D341Med (cell line): Measurements from ENCODE around the gene AGAP5.
"Not testable (repeated sequence)": the region's sequence is repeated elsewhere in the genome, so short reads cannot be mapped to it uniquely, and the experiment has no call there.

Experiments
- DNase-seq: peaks from one replicate; pipeline ENCODE4 v3.0.0; 2012; ENCODE audit warnings: low spot score

AGAP5 gene

DNA sequence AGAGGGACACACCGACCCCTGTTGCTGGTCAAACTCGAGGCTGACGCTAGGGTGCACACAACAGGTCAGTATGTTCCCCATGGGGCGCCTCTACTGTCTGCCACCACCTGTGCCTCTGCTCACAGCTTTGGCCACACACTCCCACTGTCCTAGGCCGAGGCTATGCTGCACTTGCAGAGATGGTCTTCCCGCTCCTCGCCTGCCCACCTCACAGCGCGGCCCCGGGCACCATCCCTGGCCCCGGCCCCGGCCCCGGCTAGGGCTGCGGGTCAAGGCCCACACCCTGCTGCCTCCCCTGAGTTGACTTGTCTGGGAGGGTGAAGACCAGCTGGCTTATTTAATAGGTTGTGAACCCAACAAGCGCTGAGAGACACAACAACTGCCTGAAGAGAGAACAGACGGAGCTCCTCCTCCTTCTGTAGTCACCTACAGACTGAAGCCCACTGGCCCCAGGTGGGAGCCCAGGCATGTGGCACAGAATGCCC lies at the start of gene AGAP5:
AGAP5 (minus strand) TSS at position 435 of the 485 bp plus-strand sequence; CDS start at position 81, 354 bp downstream.
- not testable (repeated sequence) for DNase-seq

DNA sequence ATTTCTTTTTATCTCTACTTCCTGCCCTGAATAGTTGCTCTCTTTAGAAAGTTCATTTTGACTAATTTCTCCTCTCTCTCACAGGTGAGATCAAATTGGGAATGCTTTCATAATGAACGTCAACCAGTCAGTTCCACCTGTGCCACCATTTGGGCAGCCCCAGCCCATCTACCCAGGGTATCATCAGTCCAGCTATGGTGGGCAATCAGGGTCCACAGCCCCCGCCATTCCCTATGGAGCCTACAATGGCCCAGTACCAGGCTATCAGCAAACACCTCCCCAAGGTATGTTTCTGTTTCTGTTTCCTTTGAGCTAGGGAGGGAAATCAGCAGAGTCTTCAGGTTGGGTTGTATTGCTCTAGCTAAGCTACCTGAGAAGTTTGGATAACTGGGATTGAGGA lies 48.8 kb upstream of the AGAP5 start:
- no peak for DNase-seq

- no peak for DNase-seq
Measured at GRCh38 chr10:73744664-73744975, 46.7 kb upstream of the AGAP5 start.

- DNase-seq = peak; percentile 90
Measured at GRCh38 chr10:73743905-73744663, 46.2 kb upstream of the AGAP5 start, which contains the start of gene SEC24C. Gene SEC24C, plus strand, starts transcription at chr10:73744372. Its CDS starts 2,461 bp downstream, at chr10:73746833.

GRCh38 chr10:73743327-73743904 lies 45.5 kb upstream of the AGAP5 start:
- no peak for DNase-seq

- no peak for DNase-seq
Measured at GRCh38 chr10:73742454-73742734, 44.5 kb upstream of the AGAP5 start.

GRCh38 chr10:73740501-73741254 lies 42.8 kb upstream of the AGAP5 start:
- DNase-seq = not testable (repeated sequence)

- DNase-seq = no peak
Measured at GRCh38 chr10:73734796-73735305, 36.9 kb upstream of the AGAP5 start.

DNA sequence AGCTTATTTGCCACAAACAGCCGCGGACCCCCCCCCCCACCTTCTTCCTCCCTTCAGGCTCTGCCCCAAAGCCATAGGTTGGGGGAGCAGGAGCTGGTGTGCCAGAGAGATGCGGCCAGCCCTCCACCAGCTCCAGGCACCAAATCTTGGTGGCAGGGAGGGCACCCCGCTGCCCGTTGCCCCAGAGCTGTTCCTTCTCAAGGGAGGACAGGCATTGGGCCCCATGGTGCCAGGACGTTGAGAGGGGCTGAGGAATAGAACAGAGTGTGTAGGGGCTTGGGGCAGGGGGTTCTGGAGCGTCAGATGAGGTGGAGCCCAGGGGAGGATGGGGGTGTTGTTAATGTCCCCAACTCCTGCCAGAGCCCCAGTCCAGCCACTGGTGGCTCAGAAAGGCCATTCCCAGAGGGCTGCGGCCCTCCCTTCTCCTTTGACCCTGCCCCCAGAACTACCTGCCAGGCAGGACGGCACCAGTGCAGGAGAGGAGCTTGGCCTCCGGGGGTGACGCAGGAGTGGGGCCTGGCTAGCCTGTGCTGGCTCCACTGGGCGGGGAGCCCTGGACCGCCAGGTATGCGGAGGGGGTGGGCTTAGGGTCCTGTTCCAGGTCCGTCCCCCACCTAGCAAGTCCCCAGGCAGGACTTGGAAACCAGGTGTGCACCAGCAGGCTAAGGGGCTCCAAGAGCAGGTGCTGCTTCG lies 36.3 kb upstream of the AGAP5 start:
- DNase-seq = no peak

DNA sequence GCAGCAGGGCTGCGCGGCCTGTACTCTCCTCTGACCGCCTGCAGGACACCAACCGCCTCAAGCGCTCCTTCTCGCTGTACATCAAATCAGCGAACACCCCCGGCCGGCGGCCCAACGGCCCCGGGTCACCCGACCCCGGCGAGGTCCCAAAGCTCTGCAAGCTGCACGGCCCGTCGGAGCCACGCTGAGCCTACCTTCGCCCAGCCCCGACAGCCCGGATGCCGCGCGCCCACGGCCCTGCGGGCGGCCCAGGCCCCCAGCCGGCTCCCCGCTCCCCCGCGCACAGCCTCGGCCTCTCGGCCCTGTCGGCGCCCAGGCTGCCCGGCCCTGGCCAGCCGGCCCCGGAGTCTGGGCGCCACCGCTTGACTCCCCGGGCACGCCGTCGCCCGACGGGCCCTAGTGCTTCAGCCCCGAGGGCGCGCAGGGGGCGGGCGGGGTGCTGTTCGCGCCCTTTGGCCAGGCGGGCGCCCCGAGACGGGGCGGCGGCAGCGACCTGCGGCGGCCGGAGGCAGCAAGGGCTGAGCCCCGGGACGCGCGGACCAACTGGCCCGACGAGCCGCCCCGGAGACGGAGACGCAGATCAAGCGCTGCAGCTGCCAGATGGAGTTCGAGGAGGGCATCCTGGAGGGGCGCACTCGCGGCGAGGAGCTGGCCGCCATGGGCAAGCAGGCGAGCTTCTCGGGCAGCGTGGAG lies 35.2 kb upstream of the AGAP5 start:
- DNase-seq = no peak

DNA sequence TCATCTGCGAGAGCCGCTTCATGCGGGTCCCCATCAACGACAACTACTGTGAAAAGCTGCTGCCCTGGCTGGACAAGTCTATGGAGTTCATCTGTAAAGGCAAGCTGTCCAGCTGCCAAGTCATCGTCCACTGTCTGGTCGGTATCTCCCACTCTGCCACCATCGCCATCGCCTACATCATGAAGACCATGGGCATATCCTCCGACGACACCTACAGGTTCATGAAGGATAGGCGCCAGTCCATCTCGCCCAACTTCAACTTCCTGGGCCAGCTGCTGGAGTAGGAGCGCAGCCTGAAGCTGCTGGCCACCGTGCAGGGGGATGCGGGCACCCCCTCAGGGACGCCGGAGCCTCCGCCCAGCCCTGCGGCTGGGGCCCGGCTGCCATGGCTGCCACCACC lies 34.5 kb upstream of the AGAP5 start:
- no peak for DNase-seq

DNA sequence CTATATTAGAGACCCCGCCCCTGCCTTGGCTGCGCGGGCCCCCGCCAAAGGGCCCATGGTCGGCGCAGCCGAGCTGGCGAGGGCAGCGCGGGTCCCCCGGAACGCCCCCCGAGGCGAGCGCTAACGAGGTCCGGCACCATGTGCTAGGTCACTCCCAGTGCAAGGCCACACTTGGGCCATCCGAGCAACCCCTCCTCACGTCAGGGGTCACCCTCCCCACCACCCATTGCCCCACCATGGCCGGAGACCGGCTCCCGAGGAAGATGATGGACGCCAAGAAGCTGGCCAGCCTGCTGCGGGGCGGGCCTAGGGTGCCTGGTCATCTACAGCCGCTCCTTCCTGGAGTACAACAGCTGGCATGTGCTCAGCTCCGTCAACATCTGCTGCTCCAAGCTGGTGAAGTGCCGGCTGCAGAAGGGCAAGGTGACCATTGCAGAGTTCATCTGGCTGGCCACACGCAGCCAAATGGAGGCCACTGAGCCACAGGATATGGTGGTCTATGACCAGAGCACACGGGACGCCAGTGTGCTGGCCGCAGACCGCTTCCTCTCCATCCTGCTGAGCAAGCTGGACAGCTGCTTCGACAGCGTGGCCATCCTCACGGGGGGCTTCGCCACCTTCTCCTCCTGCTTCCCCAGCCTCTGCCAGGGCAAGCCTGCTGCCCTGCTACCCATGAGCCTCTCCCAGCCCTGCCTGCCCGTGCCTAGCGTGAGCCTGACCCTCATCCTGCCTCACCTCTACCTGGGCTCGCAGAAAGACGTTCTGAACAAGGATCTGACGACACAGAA lies 33.9 kb upstream of the AGAP5 start:
- no peak for DNase-seq

DNA sequence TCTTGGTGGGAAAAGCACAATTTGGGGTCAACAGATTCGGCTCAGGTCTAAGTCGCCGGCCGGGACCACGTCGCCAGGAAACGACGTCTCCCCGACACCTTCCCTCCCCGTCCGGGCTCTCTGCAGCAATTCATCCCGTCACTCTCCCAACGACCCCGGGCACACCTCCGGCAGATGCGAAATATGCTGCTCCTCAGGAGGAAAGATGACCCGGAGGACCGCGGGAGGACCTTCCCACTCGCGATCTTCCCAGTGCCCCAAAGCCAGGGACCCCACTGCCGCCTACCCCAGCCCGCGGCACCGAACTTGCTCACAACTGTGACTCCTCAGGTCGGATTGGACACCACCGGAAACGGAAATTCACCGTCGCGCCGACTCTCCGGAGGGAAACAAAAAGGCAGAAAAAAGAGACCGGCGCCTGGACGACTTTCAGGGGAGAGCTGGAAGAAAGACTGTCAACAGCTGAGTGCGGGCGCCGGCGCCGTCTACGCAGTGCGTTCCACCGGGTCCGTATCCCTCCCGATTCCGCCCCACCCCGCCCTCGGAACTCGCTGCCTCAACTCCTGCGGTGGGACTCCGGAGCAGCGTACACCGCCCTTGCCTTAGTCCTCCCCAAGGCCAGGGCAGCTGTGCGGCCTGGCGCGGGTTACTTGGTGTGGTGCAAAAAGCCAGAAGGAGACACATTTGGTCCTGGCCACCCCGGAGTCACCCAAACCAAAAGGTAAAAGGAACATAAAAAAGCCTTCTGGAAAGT lies 32.4 kb upstream of the AGAP5 start:
- DNase-seq = peak; percentile 75

DNA sequence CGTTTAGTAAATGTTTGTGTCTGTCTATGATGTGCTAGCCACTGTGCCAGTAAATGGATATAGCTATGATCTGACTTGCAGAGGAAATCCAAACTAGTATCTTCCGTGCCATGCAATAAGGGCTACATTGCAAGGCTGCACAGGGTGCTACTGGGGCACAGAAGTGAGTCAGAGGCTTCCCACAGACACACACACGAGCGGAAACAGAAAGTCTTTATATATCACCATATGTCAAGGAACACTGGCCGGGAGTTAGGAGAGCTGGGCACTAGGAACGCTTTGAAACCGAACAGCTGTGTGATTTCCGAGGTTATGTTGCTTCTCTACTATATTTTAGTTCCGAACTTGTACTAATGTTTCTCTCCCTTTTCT lies 31.9 kb upstream of the AGAP5 start:
- not testable (repeated sequence) for DNase-seq

DNA sequence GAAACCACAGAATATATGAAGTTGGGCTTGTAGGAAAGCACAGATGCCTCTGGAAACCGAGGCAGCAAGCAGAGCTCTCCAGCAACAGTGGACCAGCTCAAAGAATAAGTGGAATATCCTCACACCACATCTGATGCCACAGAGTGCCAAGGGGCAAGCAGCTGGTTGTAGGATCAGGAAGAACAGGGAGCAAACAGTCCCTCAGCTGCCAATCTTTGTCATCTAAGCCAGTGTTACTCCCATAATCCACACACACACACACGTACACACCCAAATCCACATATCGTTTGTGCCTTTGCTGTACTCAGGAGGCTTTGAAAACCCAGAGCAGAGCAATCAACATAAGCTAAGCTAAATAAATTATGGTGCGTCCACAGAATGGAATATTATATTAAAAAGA lies 25.6 kb upstream of the AGAP5 start:
- no peak for DNase-seq

GRCh38 chr10:73720561-73720960 lies 22.7 kb upstream of the AGAP5 start:
- DNase-seq = not testable (repeated sequence)

GRCh38 chr10:73717556-73717955 lies 19.6 kb upstream of the AGAP5 start:
- DNase-seq = no peak

DNA sequence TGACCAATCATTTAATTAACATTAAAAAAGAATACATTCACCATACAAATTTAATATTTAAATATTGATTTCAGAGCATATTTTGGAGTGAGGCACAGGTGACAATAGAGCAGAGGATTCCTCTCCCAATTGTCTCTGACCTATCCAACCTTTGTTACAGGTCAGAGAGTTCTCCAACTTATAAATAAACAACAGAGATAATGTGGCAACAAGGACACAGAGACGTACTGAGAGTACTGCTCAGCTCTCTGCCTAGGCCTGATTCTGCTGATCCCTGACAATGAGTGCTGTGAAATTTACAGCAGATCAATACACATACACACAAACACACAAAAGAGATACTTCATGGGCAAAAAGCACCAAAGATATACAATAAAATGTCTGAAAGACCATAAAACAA lies 18.3 kb upstream of the AGAP5 start:
- DNase-seq = no peak

DNA sequence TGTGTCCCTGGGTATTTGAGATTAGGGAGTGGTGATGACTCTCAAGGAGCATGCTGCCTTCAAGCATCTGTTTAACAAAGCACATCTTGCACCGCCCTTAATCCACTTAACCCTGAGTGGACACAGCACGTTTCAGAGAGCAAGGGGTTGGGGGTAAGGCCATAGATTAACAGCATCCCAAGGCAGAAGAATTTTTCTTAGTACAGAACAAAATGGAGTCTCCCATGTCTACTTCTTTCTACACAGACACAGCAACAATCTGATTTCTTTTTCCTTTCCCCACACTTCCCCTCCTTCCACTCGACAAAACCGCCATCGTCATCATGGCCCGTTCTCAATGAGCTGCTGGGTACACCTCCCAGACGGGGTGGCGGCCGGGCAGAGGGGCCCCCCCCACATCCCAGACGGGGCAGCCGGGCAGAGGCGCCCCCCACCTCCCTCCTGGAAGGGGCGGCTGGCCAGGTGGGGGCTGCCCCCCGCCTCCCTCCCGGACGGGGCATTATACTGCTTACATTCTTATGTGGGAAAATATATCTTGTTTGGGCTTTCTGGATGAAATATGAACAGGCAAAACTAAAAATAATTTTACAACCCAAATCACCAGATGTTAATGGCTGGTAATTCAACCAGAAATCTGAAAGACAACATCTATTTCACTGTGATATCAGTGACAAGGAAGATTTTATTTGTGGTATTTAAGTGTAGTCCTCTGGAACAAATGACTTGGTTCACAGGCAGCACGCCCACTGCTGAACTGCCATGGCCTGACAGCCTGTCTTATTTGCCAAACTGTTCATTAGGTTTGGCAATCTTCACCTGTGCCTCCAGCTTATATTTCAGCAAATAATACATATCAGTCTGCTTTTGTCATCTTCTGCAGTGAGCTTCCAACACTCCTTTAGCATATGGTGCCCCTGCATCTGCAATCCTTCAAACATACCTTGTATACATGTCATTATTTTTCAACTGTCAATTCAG lies 17.6 kb upstream of the AGAP5 start:
- not testable (repeated sequence) for DNase-seq
